HG02759 (cell line): ENCODE results near the gene ASCC1.

ENCODE experiments used
- ATAC-seq: cut with Tn5 transposase; IDR thresholded peaks from one replicate; pipeline ENCODE4 v1.9.1; 2021; ENCODE audit warnings: mild to moderate bottlenecking, moderate library complexity; ENCODE audit not compliant: unreplicated experiment

The ASCC1 gene

GRCh38 chr10:72105098-72105475 is 111.0 kb downstream of the ASCC1 start:
- ATAC-seq, result no peak

- ATAC-seq, result no peak
Observed at GRCh38 chr10:72104472-72105097, 111.5 kb downstream of the ASCC1 start.

- ATAC-seq, result no peak
Observed at GRCh38 chr10:72099600-72099921, 116.5 kb downstream of the ASCC1 start.

- no peak for ATAC-seq
Observed at GRCh38 chr10:72098836-72099599, 117.1 kb downstream of the ASCC1 start.

GRCh38 chr10:72098301-72098835 is 117.7 kb downstream of the ASCC1 start:
- ATAC-seq, result no peak

- no peak for ATAC-seq
Observed at GRCh38 chr10:72097448-72098300, 118.4 kb downstream of the ASCC1 start.

GRCh38 chr10:72096115-72097000 is 119.7 kb downstream of the ASCC1 start:
- no peak for ATAC-seq

- no peak for ATAC-seq
Observed at GRCh38 chr10:72095195-72095594, 120.9 kb downstream of the ASCC1 start.

GRCh38 chr10:72094574-72094973 is 121.5 kb downstream of the ASCC1 start:
- ATAC-seq, result no peak

GRCh38 chr10:72093450-72093849 is 122.6 kb downstream of the ASCC1 start:
- ATAC-seq, result no peak

- ATAC-seq, result no peak
Observed at GRCh38 chr10:72092987-72093386, 123.1 kb downstream of the ASCC1 start.

- ATAC-seq, result no peak
Observed at GRCh38 chr10:72092171-72092924, 123.7 kb downstream of the ASCC1 start.

- ATAC-seq, result no peak
Observed at GRCh38 chr10:72090326-72090725, 125.8 kb downstream of the ASCC1 start.

- no peak for ATAC-seq
Observed at GRCh38 chr10:72089618-72090017, 126.5 kb downstream of the ASCC1 start.

GRCh38 chr10:72088889-72089575 is 127.0 kb downstream of the ASCC1 start:
- no peak for ATAC-seq

- peak; percentile 25 for ATAC-seq
Observed at GRCh38 chr10:72087969-72088888, 127.8 kb downstream of the ASCC1 start, which contains the start of gene SPOCK2. Gene SPOCK2, minus strand, starts transcription at chr10:72088551. Its CDS starts 223 bp downstream, at chr10:72088328.

- ATAC-seq, result peak; percentile 40
Observed at GRCh38 chr10:72087392-72087968, 128.6 kb downstream of the ASCC1 start.
